NAMALWA (cell line): Measurements from ENCODE around the gene CHST13.
A peak's percentile ranks its signal among the peaks of the same experiment; 100 is the strongest.

Source experiments
- DNase-seq: peaks from one replicate; pipeline ENCODE4 v3.0.0-alpha.2; 2015; ENCODE audit warnings: low spot score

Gene CHST13

DNA sequence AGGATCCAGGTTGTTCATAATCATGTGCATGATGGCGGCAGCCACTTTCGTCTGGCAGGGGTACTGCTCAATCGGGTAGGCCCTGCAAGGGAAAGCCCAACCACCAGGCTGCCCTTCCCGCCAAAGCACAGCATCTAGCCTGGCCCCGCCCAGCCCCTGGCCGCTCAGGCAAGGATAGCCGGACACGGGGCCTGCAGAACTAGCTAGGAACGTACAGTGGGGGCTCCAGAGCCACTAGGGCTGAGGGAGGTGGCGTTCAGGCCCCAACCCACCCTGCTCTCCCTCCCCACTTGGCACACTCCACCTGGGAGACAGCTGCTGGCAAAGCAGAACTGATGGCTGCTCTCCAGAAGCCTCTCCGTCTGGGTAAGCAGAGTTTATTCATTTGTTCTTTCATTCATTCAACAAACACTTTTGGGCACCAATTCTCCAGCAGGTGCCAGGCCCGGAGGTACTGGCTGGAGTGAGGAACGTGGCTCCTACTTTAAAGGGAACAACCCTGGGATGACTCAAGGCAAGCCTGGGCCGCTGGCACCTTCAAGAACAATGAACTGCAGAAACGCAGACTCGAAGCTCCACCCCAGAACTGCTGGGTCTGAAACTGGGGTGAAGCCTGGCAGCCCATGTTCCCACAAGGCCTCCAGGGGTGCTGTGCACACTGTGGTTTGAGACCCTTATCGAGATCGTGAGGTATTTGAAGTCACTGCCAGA is 14.2 kb upstream of the CHST13 start:
- DNase-seq, result no peak

DNA sequence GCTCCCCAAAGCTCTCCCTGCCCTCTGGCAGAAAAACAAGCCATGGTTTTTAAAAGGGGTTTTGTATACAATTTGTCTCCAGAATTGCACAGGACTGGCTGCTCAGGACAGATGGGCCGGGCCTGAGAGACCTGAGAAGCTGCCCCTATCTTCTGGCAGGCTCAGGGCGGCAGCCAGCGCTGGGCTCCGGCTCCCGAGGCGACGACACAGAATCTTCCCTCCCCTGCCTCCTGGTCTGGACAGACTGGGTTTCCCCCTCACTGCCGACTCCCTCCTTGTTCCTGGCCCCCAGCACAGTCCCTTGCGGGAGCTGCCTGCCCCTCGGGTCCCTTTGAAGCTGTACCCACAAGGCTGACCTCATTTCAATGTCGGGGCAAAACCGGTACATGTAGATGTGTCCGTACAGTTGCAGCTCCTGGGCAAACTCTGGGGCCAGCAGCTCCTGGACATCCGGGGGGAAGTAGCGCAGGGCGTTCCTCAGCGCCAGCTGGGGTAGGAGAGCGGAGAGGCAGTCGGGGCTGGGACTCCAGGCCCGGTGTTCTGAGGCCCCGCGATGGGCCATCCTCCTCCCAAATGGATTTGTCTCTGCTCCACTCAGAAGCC is 13.5 kb upstream of the CHST13 start:
- no peak for DNase-seq

DNA sequence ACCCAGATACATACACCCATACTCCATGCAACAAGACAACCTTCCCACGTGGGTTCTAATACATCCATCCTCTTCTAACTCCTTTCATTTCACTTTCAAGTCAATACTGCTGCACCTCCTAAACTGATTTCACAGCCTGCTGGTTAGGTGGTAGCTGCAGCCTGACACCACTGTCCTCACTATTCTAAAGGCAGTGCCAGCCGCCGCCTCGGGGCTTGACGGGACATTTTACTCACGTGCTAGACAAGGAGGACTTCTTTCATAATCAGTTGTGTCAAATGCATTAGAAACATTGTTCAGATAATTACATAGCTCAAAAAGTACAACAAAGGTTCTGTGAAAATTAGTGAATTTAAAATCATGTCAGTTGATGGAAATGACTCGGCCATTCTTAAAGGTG is 12.7 kb upstream of the CHST13 start:
- DNase-seq, result no peak

DNA sequence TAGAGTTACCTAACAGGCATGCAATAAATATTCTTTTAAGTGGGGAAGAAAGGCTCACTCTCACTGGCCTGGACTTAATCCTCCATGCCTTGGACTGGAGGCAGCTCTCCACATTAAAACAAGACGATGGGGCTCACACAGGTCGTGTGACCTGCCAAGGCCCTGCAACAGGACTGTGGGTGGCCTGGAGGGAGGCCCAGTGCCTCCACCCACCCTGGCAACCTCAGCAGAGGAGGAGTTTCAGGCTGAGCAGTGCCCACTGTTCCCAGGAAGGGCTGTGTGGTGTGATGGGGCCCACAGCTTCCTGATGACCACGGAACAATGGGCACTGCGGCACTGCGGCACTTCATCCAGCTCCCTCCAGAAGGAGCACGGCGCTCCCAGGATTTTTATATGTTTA is 11.9 kb upstream of the CHST13 start:
- DNase-seq, result no peak

DNA sequence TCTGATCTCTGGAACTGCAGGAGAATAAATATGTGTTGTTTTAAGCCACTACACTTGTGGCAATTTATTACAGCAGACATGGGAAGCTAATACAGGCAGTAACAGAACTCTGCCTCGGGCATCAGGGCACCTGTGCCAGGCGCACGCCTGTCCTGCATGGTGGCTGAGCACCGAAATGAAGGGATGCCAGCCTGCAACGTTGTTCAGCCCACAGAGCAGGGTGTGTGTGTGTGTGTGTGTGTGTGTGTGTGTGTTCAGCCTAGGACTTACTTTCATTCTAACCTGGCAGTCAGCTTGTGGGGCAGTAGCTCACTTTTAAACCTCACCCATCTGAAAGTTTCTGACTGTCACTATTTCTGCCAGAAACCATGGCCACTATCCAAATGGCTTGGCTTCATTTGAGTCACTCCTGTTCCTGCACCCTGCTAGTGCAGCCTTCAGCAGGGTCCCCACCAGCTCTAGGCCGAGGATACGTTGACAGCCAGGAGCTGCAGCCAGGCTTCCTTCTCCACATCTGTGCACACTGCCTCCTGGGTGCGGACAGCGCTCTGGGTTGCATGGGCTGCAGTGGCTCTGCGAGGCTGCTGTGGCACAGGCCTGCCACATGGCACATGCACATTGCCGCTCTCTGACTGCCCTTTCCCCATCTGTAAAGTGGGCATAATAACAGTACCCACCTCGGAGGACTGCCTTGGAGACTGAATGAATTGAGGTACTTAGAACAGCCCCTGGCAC is 10.9 kb upstream of the CHST13 start:
- no peak for DNase-seq

DNA sequence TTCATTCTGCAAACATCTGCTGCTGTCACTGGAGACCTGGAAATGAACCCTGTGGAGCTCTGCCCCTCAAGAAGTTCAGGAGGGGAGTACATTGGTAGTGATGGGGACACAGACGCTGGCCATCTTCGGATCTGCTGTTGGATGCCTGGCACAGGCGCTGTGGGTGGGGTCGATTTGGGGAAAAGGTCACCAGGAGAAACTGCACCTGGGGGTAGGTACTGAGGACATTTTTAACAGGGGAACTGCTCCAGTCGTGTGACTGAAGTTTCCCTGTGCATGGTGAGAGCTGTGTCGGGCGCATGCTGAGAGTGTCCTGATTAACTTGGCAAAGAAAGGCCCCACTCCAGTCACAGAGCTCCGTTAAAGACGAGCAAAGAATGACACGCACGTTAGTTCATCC is 9.8 kb upstream of the CHST13 start:
- no peak for DNase-seq

DNA sequence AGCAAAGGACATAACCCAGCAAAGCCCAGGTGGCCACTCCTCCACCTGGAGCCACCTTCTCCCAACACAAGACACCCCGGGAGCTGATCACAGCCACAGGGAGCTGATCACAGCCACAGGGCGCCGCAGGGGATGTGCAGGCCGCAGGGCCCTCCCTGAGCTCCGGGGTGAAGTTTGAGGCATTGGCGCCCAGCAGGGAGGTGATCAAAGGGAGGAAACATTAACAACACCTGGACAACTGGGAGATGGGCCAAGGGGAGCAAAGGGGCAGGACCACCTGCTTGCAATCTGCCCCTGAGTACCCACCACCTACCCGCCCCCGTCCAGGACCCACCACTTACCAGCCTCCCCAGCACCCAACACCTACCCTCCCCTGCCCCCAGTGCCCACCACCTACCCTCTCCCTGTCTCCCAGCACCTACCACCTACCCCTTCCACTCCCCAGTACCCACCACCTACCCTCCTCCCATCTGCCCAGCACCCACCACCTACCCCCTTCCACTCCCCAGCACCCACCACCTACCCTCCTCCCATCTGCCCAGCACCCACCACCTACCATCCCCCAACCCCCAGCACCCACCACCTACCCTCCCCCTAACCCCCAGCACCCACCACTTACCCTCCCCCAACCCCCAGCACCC is 8.8 kb upstream of the CHST13 start:
- no peak for DNase-seq

DNA sequence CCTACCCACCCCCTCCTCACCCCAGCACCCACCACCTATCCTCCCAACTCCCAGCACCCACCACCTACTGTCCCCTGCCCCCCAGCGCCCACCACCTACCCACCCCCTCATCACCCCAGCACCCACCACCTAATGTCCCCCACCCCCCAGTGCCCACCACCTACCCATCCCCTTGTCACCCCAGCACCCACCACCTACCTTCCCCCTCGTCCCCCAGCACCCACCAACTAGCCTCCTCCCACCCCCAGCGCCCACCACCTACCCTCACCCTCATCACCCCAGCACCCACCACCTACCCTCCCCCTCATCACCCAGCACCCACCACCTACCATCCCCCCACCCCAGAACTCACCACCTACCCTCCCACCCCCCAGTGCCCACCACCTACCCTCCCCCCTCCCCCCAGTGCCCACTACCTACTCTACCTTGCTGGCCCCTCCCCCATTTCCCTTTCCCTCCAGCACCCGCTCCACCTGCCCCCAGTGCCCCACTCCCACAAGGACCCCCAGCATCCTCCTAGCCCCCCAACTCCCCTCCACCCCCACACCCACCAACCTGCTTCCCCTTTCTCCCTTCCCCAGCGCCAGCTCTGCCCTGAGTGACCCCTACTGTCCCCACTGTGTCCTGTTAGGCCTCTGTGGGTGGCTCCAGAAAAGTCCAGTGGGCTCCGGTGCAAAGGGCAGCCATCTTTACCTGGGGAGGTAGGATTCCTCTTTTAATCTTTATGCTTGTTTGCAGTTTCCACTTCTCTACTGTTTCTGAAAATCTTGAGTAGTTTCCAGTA is 7.6 kb upstream of the CHST13 start:
- no peak for DNase-seq

DNA sequence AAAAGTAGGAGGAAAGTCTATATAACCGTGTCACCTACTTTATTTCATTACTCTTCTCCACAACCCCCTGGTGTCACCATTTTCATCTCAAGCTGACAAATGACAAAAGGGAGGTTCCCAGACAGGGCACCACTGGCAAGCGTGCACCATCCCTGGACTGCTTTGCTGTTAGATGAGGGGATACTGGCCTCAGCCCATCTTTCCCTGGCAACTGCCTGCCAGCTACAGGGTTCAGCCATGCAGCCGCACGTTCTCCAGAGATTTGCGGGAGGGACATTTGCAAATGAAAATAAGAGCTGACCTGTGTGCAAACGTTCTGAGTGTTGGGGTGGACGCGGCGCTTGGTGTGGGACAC is 7.0 kb upstream of the CHST13 start:
- DNase-seq, result no peak

DNA sequence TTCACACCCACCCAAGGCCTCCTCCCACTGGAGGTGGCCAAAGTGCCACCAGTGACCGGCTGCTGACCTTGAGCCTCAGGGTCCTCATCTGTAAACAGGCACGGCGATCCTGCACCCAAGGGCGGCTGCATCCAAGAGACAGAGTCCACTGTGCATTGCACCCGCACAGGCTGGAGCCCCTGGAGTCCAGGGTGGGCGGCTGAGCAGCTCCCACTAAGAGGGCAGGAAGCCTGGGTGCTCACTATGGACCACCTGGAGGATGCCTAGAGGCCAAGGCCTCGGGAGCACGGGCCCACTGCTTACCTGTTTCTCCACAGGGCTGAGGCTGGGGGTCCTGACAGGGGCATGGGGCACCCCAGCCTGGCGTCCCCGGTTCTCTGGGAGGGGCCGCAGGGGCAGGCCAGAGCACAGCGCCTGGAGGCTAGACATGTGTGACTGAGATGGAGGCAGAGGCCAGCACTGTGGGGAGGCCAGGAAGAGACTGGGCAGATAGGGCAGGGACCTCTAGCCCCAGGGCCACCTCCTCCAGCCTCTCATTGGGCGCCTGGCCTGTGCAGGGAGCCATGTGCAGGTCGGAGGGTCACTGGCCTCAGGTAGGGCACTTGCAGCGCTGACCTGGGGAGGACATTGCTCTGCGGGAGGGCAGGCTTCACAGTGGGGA is 6.5 kb upstream of the CHST13 start, which contains the start of gene UROC1:
UROC1 (minus strand) TSS at position 483 of the 661 bp plus-strand sequence; CDS start at position 429, 54 bp downstream.
- no peak for DNase-seq

DNA sequence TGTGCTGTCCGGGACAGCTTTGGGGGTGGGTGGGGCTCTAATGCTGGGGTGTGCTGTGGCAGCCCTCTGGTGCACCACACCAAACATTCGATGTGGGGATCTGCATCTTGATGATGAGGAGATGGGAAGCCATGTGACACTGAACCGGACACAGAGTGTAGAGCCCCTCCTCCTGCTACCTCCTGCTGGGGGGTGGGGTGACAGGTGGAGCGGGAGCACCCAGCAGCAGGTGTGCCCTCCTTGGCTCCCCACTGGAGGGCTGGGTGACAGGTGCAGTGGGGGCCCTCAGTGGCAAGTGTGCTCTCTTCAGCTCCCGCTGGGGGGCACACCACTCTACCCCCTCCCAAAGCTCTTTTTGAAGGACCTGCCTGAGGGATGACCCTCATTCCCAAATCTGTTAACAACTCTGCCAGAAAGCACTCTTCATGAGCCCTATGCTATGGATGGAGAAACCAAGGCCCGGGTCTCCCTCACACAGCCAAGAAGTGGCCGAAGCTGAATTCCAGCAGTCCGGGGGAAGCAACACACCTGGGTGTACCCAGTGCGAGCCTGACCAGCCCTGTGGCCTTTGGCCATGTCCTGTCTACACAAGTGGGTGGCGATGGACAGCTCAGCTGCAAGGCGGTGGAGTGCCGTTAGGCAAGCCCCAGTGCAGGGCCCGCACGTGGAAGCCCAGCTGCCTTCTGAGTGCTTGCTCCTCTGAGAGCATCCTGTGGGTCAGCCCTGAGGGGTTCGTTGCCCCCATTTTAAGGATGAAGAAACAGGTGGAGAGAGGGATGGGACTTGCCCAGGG is 5.8 kb upstream of the CHST13 start:
- no peak for DNase-seq

DNA sequence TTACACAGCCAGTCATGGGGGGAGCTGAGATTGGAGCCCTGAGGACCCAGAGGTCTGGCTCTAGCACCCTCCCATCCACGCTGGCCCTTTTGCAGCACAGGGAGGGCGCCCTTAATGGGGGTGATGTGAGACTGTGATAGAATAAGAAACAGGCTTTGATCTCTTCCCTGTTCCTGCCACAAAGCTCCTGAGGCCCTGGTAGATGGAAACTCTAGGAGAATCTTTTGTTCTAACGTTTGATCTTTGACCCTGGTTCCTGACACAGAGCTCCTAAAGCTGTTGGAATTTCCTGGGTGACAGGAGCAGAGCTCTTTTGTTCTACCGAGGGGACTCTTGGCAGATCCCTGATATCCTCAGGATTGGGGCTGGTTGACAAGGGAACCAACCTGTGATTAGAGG is 5.2 kb upstream of the CHST13 start:
- no peak for DNase-seq

DNA sequence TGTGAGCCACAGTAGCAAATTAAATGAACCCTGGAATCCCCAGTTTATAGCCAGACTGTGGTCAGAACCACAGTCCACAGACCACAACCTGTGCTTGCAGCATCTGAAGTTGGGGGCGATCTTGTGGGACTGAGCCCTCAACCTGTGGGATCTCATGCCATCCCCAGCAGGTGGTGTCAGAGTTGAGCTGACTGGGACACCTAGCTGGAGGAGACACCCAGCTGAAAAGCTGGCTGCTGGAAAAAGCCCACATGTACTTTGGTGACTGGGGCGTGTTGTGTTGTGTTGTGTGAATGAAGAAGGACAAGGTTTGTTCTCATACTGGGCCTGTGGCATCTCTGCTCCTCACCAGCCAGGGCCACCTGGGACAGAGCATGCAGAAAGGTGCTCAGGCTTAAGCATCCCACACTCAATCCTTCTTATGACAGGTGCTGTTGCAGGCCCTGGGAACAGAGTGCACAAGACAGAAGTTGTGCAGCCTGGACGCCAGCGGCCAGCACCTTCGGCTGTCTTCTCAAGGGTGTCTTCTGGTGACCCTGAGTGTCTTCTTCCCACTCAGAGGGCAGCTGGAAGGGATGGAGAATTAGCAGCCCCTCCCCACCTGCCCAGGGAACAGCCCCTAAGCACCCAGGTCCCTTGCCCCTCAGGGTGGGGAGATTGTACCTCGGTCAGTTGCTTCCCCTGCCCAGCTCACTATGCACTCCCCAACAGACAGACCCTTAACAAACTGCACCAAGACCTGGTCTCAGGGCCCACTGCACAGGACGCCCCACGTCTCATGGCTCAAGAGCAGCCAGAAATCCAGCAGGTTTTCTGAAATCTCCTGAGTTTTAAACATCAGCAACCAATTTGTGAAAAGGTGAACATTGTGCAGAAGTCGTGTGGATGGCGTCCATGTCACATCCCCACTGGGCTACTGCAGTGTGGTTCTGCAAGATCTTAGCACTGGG is 4.2 kb upstream of the CHST13 start:
- DNase-seq, result no peak

DNA sequence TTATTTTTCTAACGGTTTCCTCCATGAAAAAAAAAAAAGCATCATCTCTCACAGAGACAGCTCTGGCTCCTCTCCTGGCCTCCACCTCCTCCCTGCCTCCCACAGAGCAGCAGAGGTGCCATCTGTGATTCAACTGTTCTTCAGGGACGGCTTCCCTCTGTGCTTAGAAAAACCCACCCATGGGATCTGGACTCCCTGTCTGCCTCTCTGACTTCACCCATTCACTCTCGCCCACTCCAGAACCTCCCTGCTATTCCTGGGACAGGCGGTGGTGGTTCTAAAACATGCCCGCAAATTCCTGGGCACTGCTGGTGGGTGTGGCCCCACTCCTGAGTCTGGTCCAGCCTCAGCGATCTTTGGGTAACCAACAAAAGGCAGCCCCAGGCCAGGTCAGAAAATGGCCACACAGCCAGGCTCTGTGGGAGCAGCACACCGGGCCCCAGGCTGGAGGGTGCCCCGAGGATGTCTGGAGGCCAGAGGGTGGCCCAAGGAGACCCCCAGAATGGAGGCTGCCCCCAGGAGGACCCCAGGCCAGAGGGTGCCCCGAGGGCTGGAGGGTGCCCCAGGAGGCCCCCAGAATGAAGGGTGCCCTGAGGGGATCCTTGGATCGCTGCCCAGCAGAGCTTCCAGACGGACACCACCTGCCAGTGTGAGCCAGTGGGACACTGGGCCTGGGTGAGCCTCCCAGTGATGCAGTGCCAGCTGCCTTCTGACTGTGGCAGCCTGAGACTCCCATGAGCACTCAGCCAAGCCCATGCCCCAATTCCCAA is 2.6 kb upstream of the CHST13 start:
- no peak for DNase-seq

DNA sequence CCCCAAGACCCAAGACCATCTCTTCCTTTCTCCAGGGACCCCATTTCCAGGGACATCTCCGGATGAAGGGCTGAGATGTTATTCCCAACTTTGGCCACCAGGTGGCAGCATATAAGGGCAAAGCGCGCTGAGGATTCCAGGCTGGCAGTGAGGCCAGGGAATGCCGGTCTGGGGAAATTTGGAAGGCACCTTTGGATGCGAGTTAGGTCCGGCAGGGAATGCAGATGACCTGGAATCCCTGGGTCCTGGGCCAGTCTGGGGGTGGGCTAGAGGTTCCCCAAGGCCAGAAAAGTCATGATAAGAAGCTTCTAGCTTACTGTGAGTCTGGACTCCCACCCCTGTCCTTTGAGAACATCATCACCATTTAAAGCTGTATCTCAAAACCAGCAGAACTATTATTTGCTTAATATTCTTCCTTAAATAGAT is 1.6 kb upstream of the CHST13 start:
- DNase-seq, result peak; percentile 56

DNA sequence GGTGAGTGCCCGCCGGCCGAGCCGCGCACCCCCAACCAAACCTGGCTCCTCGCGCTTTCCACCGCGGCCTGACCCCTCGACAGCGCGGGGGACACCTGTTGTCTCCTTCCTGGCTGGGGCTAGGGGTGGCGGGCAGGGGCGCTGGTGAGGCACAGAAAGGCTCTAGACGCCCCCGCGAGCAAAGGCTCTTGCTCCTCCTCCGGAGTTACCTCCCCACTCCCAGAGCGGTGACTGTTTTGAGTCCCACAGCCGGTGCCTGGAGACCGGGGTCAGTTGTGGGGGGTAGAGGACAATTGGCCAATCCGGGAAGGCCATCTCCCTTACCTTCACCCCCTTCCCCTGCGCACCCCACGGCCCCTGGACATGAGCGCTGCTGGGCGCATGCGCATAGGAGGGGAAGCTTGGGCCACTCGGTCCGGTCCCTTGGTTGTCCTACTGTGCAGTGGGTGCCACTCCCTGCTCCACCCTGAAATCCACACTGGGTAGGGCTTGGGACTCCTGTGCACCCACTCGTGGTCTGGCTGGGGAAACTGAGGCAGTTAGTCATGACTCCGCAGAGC is 554 bp downstream of the CHST13 start:
- no peak for DNase-seq

DNA sequence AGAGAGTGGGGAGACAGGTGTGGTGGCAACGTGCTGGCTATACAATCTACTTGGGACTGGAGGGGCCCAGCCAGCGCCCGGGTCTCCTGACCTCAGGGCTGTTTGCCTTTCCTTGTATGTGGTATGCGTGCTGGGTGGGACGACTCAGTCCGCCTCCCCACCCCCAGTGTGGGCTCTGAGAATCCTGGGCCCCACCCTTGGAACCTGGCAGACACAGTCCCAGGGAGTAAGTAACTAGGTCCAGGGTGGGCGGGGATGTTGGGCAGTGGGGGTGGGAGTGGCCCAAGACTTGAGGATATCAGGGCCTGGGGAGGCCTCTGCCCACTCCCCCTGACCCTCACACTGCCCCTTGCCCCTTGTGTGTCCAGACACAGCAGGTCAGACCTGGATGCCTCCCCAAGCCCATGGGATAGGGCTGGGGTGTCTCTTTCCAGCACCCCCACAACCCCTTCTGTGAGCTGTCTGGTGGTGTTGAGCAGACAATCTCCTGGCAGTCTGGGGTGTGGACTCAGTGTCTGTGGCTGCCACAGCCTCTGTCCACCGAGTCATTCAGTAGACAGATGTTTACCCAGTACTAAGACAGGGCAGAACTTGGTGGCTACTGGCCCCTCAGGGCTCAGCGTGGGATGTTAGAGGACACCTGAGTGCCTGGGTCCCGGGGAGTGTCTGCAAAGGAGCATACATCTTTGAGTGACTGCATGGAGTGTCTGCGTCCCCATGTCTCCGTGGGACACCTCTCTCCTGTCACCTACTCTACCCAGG is 1.3 kb downstream of the CHST13 start:
- no peak for DNase-seq
